Ascending aorta (tissue), 2 donors: ENCODE results near the gene FOXM1. TPM values are rescaled to one million over a fixed set of nuclear protein-coding genes. Genes with fewer than 3 reads are reported as not detected.

Experiments
- DNase-seq, 2 donors: peaks; one replicate each; pipeline ENCODE4 v3.0.0-alpha.2; 2019; ENCODE audit warnings: low spot score in 2 of 2
- H3K27ac ChIP-seq, 2 donors: fragments of 200-600 bp; sonication (generic); one replicate each; pipeline ENCODE4 v1.5.1; 2016 to 2017; ENCODE audit warnings: mild to moderate bottlenecking in 1 of 2
- H3K27me3 ChIP-seq: fragments of 200-600 bp; sonication (generic); one replicate; pipeline ENCODE4 v1.5.1; 2017
- H3K36me3 ChIP-seq, 2 donors: fragments of 200-600 bp; sonication (generic); one replicate each; pipeline ENCODE4 v1.5.1; 2016
- H3K4me1 ChIP-seq, 2 donors: fragments of 200-600 bp; sonication (generic); one replicate each; pipeline ENCODE4 v1.5.1; 2016 to 2017; ENCODE audit warnings: mild to moderate bottlenecking in 1 of 2
- H3K4me3 ChIP-seq, 2 donors: fragments of 200-600 bp; sonication (generic); one replicate each; pipeline ENCODE4 v1.5.1; 2016 to 2017; ENCODE audit warnings: mild to moderate bottlenecking in 1 of 2
- H3K9me3 ChIP-seq, 2 donors: fragments of 200-600 bp; sonication (generic); one replicate each; pipeline ENCODE4 v1.5.1; 2016
- intact Hi-C: fragments of 100-400 bp; cut with DNase I; formaldehyde crosslinking; loops from one replicate; pipeline ENCODE4 v1.15.1; 2023
- total RNA-seq: library from RNA; depleted of rRNA; stranded (reverse); fragments of >200 nt; gene quantifications from one replicate; pipeline ENCODE4 v1.1.0, GENCODE V29; 2016
- TF ChIP-seq, protein P1 (sequence below), 3 experiments: fragments of 200-600 bp in 2 of 3; fragments of 450-650 bp in 1 of 3; sonication (generic) in 2 of 3; IDR thresholded peaks; one replicate each; pipeline ENCODE4 v1.5.1; 2016 to 2019; ENCODE audit warnings: antibody characterized with exemption in 3 of 3, mild to moderate bottlenecking in 1 of 3, moderate library complexity in 1 of 3

The FOXM1 gene
- total RNA-seq, 1 donor from 2014 or later: not detected

DNA sequence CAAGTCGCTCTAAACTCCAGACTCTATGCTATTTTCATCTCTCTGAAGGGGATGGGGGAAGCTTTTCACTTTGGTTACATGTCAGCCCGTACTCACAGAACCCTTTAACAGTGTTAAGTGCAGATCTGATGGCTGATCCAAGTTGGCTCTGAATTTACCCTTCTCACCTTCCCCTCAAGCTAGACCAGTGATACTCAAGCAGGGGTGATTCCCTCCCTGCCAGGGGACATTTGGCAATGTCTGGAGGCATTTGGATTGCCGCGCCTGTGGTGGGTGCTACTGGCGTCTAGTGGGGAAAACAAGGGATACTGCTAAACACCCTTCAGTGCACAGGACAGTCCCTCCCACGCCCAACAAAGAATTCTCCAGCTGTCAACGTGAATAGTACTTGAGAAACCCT, 14.1 kb downstream of the FOXM1 start:
- Histone ChIP-seq H3K27ac (no peak overlapping the region), H3K4me1 (no peaks in the 10 kb centered on the region), H3K27me3 (no peaks in the 10 kb centered on the region), H3K36me3 (no peaks in the 10 kb centered on the region), H3K9me3 (no peaks in the 10 kb centered on the region), H3K4me3 (no peak overlapping the region)
- TF ChIP-seq, protein P1, sequence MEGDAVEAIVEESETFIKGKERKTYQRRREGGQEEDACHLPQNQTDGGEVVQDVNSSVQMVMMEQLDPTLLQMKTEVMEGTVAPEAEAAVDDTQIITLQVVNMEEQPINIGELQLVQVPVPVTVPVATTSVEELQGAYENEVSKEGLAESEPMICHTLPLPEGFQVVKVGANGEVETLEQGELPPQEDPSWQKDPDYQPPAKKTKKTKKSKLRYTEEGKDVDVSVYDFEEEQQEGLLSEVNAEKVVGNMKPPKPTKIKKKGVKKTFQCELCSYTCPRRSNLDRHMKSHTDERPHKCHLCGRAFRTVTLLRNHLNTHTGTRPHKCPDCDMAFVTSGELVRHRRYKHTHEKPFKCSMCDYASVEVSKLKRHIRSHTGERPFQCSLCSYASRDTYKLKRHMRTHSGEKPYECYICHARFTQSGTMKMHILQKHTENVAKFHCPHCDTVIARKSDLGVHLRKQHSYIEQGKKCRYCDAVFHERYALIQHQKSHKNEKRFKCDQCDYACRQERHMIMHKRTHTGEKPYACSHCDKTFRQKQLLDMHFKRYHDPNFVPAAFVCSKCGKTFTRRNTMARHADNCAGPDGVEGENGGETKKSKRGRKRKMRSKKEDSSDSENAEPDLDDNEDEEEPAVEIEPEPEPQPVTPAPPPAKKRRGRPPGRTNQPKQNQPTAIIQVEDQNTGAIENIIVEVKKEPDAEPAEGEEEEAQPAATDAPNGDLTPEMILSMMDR (IDR thresholded peaks at IDR 0.05): no peak
- no peak for DNase-seq
- intact Hi-C loops: no loop called here

DNA sequence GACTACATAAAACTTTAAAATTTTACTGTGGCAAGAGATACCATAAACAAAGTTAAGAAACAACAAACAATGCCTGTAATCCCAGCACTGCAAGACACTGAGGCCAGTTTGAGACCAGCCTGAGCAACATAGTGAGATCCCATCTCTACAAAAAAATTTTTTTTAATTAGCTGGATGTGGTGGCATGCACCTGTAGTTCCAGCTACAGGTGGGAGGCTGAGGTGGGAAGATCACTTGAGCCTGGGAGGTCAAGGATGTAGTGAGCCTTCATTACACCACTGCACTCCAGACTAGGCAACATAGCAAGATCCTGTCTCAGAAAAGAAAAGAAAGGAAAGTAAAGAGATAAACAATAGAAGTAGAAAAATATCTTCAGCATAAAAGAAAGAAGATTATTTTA, 16.8 kb downstream of the FOXM1 start:
- Histone ChIP-seq H3K36me3 (no peaks in the 10 kb centered on the region), H3K27ac (no peak overlapping the region), H3K4me1 (no peaks in the 10 kb centered on the region), H3K27me3 (no peaks in the 10 kb centered on the region), H3K4me3 (no peak overlapping the region), H3K9me3 (no peaks in the 10 kb centered on the region)
- DNase-seq: no peak
- TF ChIP-seq, protein P1 (IDR thresholded peaks at IDR 0.05): no peak
- intact Hi-C loops: no loop called here

DNA sequence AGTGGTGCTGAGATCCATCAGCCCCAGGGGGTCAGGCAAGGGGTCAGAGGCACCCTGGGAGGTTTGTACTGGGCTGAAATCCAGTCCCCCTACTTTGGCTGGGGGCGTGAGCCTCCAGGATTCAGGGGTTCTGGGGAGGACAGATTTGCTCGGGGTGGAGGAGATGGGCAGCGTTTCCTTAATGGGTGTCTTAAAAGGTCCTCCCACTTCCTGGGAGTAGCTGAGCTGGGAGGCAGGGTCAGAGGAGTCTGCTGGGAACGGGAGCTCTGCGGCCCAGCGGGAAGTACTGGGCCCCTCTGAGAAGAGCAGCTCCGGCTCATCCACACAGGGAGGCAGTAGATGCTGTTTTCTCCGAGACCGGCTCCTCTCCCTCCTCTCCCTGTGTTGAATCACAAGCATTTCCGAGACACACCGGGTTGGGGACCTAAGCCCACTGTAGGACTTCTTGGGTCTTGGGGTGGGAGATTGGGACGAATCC, 18.0 kb downstream of the FOXM1 start:
- Histone ChIP-seq H3K36me3 (no peaks in the 10 kb centered on the region), H3K9me3 (no peaks in the 10 kb centered on the region), H3K27me3 (no peaks in the 10 kb centered on the region), H3K27ac (no peak overlapping the region), H3K4me1 (no peaks in the 10 kb centered on the region), H3K4me3 (no peak overlapping the region)
- intact Hi-C loops: no loop called here
- DNase-seq: no peak
- TF ChIP-seq, protein P1 (IDR thresholded peaks at IDR 0.05): no peak

DNA sequence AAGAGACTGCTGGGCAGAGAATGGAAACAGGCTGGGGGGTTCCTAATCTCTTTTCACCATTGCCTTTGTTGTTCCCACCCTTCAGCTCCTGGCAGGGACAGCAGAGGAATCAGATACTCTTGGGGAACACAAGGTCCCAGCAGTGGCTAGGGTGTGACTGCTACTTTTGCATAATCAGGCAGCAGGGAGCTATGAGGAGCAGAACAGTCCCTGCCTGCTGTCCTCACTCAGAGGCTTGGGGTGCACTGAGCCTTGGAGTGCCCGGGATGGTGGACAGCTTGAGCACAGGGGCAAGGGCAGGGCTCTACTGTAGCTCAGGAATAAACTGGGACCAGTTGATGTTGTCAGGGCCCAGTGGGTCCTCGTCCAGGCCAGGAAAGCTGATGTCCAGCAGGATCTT, 18.6 kb downstream of the FOXM1 start:
- Histone ChIP-seq H3K27me3 (no peaks in the 10 kb centered on the region), H3K4me1 (peaks cover 0 to 2% of the 10 kb centered on the region in 2 donors), H3K27ac (no peak overlapping the region), H3K36me3 (no peaks in the 10 kb centered on the region), H3K4me3 (no peak overlapping the region), H3K9me3 (no peaks in the 10 kb centered on the region)
- TF ChIP-seq, protein P1 (IDR thresholded peaks at IDR 0.05): no peak
- no peak for DNase-seq
- intact Hi-C loops: no loop called here

DNA sequence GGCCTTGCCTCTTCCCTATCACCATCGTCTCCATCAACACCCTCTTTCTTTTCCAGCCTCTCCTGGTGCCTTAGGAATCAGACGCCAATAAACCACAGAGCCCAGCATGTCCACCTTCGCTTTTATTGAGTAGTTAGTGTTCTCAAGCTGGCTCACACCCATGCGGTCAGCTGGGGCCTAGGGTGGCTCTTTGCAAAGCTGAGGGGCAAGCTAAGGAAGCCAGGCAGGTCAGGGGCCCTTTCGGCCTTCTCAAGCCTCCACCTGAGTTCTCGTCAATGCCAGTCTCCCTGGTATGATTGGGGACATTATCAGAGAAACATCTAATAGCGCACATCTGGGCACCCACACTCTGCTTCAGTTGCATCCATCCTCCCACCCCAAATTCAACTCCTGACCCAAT, 19.4 kb downstream of the FOXM1 start:
- no peak for DNase-seq
- Histone ChIP-seq H3K4me3 (no peak overlapping the region), H3K36me3 (no peaks in the 10 kb centered on the region), H3K27ac (no peak overlapping the region), H3K9me3 (no peaks in the 10 kb centered on the region), H3K27me3 (no peaks in the 10 kb centered on the region), H3K4me1 (peaks cover 0 to 2% of the 10 kb centered on the region in 2 donors)
- intact Hi-C loops: no loop called here
- TF ChIP-seq, protein P1 (IDR thresholded peaks at IDR 0.05): no peak

DNA sequence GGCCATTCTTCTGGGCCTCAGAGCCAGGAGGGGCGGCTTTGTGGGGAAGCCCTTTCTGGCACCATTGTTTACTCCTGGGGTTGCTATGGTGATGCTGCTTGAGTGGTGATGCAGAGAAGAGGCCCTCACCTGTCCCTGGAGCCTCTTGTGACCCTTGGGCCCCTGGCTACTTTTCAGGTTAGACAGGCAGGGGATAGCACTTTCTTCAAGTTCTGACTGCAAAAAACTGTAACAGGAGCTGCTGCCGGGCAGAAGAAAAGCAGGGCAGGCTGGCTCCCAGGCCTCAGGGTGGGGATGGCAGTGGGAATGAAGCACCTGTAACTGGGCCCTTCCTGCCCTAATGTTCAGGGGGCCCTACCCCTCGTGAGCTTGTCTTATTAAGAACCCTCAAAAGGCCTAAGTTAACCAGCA, 19.9 kb downstream of the FOXM1 start, which contains the start of gene TEX52:
TEX52 (minus strand) TSS at position 19 of the 411 bp plus-strand sequence; CDS start at position 6, 13 bp downstream.
- no peaks in the 10 kb centered on the region for H3K9me3 ChIP-seq
- intact Hi-C loops: no loop called here
- no peaks in the 10 kb centered on the region for H3K36me3 ChIP-seq
- H3K27ac ChIP-seq: no peak within 1 kb of the TSS
- TF ChIP-seq, protein P1 (IDR thresholded peaks at IDR 0.05): no peak
- DNase-seq: no peak
- H3K4me1 ChIP-seq: peaks cover 0 to 2% of the 10 kb centered on the region in 2 donors
- no peak within 1 kb of the TSS for H3K4me3 ChIP-seq
- H3K27me3 ChIP-seq: no peaks in the 10 kb centered on the region
